Measurements from ENCODE around the gene NFAM1.

NFAM1 gene

DNA sequence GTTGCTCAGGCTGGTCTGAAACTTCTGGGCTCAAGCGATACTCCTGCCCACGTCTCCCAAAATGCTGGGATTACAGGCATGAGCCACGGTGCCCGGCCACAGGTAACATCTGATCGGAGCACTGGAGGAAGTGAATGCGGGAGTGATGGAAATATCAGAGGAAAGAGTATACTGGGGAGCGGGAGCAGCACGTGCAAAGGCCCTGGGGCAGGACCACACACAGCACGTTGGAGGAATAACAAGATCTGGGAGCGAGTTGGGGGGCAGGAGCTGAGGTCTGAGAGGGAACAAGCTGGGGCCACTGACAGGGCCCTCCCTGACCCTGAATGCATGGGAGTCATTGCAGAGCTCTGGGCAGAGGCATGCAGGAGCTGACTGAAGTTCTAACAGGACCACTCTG lies 70.7 kb downstream of the NFAM1 start:
- no peak for DNase-seq (ENCODE audit: insufficient read length, low spot score)
- no peak for FAIRE-seq
- TF ChIP-seq, protein P1, sequence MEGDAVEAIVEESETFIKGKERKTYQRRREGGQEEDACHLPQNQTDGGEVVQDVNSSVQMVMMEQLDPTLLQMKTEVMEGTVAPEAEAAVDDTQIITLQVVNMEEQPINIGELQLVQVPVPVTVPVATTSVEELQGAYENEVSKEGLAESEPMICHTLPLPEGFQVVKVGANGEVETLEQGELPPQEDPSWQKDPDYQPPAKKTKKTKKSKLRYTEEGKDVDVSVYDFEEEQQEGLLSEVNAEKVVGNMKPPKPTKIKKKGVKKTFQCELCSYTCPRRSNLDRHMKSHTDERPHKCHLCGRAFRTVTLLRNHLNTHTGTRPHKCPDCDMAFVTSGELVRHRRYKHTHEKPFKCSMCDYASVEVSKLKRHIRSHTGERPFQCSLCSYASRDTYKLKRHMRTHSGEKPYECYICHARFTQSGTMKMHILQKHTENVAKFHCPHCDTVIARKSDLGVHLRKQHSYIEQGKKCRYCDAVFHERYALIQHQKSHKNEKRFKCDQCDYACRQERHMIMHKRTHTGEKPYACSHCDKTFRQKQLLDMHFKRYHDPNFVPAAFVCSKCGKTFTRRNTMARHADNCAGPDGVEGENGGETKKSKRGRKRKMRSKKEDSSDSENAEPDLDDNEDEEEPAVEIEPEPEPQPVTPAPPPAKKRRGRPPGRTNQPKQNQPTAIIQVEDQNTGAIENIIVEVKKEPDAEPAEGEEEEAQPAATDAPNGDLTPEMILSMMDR (IDR thresholded peaks at IDR 0.05; ENCODE audit: insufficient read depth, missing control alignments) = no peak

DNA sequence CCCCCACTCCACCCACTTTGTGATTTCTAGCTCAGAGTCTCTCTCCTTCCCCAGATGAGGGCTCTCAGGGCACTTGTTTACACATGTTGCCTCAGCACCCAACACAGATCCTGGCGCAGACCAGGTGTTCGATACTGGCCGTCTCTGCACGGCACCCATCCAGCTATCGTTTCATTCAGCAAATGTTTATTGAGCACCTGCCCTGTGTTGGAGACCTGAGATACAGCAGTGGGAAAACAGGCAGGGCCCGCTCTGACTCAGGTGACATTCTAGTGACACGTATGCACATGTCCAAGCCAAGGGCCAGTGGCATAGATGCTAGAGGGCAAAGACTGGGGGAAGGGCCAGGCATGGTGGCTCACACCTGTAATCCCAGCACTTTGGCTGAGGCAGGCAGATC lies 71.9 kb downstream of the NFAM1 start:
- FAIRE-seq (no peak), DNase-seq (ENCODE audit: insufficient read length, low spot score) (no peak)
- TF ChIP-seq, protein P1 (IDR thresholded peaks at IDR 0.05; ENCODE audit: insufficient read depth, missing control alignments) = no peak

DNA sequence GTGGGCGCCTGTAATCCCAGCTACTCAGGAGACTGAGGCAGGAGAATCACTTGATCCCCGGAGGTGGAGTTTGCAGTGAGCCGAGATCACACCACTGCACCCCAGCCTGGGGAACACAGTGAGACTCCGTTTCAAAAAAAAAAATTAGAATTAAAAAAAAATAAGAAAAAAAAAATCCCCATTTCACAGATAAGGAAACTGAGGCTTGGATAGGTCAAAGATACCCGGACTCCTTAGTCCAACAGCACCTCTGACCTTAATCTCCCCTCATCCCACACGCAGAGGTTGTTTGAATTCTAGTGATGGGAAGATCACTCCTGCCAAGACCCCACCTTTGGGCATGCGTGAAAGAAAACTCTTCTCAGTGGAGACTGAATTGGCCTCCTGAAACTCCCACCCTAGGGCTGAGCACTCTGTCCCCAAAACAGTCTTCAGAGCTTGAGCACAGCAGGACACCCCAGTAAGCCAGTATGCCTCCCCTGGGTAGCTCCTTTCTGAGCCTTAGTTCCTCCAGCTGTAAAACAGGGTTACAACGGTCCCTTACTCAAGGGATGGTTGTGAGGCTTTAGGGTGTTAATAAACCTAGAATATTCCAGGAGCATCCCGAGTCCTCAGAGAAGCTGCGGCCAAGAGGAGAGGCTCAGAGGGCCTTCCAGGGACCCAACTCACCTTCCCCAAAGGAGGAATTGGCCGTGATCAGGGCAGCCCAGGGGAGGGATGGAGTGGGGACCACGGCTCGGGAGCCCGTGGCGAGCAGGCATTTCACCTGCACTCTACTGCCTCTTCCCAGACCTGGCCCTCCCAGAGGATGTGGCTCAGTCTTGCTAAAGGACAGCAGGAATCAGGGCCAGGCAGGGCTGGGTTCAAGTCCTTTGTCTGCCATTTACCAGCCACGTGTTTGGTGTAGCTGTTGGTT lies 73.3 kb downstream of the NFAM1 start:
- FAIRE-seq = no peak
- no peak for DNase-seq (ENCODE audit: insufficient read length, low spot score)
- TF ChIP-seq, protein P1 (IDR thresholded peaks at IDR 0.05; ENCODE audit: insufficient read depth, missing control alignments) = no peak

DNA sequence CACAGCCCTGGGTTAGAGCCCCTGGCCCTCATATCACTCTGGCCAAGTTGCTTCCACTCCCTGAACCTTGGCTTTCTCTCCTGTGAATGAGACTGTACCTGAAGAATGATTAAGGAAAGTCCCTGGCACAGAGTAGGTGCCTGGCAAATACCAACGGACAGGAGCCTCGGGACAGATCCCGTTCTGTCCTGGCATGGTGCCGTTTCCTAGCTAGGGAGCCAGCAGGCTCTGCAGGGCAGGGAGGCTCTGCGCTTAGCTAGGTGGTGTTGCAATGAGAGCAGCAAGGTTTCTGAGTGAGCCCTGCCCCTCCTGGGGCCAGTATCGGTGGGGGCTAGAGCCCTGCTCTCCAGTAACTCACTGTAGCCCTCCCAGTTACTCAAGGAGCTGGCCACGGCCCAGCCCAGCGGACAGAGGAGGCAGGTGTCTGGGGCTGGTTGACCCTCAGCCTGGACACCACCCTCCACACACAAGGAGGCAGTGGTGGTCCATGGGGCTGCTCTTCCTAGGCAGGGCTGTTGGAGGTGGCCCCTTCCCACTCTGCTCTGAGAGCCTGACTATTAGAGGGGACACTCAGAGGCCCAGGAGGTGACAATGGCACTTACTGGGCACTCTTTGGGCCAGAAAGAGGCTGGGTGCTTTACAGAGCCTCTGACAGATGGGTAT lies 74.4 kb downstream of the NFAM1 start:
- no peak for FAIRE-seq

DNA sequence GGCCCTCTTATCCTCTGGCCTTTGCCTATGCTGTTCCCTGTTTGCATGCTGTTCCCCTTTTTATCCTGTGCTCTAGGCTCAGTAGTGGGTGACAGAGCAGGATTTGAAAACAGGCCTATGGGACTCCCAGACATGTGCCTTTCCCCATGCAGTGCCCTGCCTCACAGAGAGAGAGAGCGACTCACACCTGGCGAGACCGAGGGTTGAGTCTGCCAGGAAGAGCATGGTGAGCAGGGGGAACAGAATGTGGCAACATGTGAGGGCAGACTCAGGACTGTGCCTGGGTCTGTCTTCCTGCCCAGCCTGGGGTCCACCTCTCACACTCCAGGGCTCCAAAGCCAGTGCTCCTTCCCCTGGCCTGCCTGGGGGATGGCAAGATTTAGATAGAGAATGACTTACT lies 75.0 kb downstream of the NFAM1 start:
- DNase-seq (ENCODE audit: insufficient read length, low spot score) (no peak), FAIRE-seq (no peak)
- TF ChIP-seq, protein P1 (IDR thresholded peaks at IDR 0.05; ENCODE audit: insufficient read depth, missing control alignments) = no peak

More for the DNA sequence above, 74.4 kb downstream of the NFAM1 start:
- DNase-seq (ENCODE audit: insufficient read length, low spot score) = no peak
- TF ChIP-seq, protein P1 (IDR thresholded peaks at IDR 0.05; ENCODE audit: insufficient read depth, missing control alignments) = no peak

DNA sequence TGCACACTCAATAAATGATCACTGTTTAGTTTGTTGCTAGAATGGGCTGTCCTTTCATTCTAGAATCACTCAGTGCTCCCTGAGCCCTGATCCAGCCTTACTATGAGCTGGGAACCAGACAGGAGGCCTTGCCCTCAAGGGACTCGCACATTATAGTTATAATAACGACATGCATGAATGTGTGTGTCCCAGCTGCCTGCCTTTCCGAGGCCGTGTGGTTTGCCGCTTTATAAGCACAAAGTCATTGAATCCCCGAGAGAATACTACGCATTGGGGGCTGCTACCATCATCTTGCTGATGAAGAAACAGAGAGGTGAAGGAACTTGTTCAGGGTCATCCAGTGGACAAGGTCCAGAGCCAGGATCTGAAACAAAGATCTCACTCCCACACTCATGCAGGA lies 75.7 kb downstream of the NFAM1 start:
- TF ChIP-seq, protein P1 (IDR thresholded peaks at IDR 0.05; ENCODE audit: insufficient read depth, missing control alignments) = no peak
- FAIRE-seq (no peak), DNase-seq (ENCODE audit: insufficient read length, low spot score) (no peak)
